Measurements from ENCODE around the gene NADSYN1.

NADSYN1 gene

GRCh38 chr11:71485466-71485865 is 32.5 kb downstream of the NADSYN1 start:
- H3K4me3 ChIP-seq (ENCODE audit: low read depth in 1 of 2, low read length in 1 of 2), result no peak overlapping the region
- TF ChIP-seq CTCF (IDR thresholded peaks at IDR 0.05), result no peak
- H3K27ac ChIP-seq, result no peak overlapping the region
- H3K9me3 ChIP-seq, result no peaks in the 10 kb centered on the region
- no peaks in the 10 kb centered on the region for H3K27me3 ChIP-seq
- peaks cover 97% of the 10 kb centered on the region for H3K36me3 ChIP-seq
- H3K4me1 ChIP-seq (ENCODE audit: control insufficient read depth in 1 of 2, insufficient read depth in 1 of 2, low read depth in 1 of 2, low read length in 1 of 2), result no peaks in the 10 kb centered on the region

GRCh38 chr11:71486320-71486719 is 33.3 kb downstream of the NADSYN1 start:
- H3K4me1 ChIP-seq (ENCODE audit: control insufficient read depth in 1 of 2, insufficient read depth in 1 of 2, low read depth in 1 of 2, low read length in 1 of 2), result no peaks in the 10 kb centered on the region
- H3K36me3 ChIP-seq, result peaks cover 97% of the 10 kb centered on the region
- H3K9me3 ChIP-seq, result no peaks in the 10 kb centered on the region
- no peak for TF ChIP-seq CTCF (IDR thresholded peaks at IDR 0.05)
- no peak overlapping the region for H3K27ac ChIP-seq
- H3K27me3 ChIP-seq, result no peaks in the 10 kb centered on the region
- no peak overlapping the region for H3K4me3 ChIP-seq (ENCODE audit: low read depth in 1 of 2, low read length in 1 of 2)

GRCh38 chr11:71488681-71489270 is 35.8 kb downstream of the NADSYN1 start:
- no peak for TF ChIP-seq CTCF (IDR thresholded peaks at IDR 0.05)
- no peaks in the 10 kb centered on the region for H3K9me3 ChIP-seq
- H3K4me3 ChIP-seq (ENCODE audit: low read depth in 1 of 2, low read length in 1 of 2), result no peak overlapping the region
- no peaks in the 10 kb centered on the region for H3K4me1 ChIP-seq (ENCODE audit: control insufficient read depth in 1 of 2, insufficient read depth in 1 of 2, low read depth in 1 of 2, low read length in 1 of 2)
- H3K27me3 ChIP-seq, result no peaks in the 10 kb centered on the region
- H3K36me3 ChIP-seq, result peaks cover 97% of the 10 kb centered on the region
- H3K27ac ChIP-seq, result no peak overlapping the region

GRCh38 chr11:71489311-71490043 is 36.5 kb downstream of the NADSYN1 start:
- Histone ChIP-seq H3K9me3 (no peaks in the 10 kb centered on the region), H3K4me3 (ENCODE audit: low read depth in 1 of 2, low read length in 1 of 2) (no peak overlapping the region), H3K36me3 (peaks cover 97% of the 10 kb centered on the region), H3K27me3 (no peaks in the 10 kb centered on the region), H3K27ac (no peak overlapping the region), H3K4me1 (ENCODE audit: control insufficient read depth in 1 of 2, insufficient read depth in 1 of 2, low read depth in 1 of 2, low read length in 1 of 2) (no peaks in the 10 kb centered on the region)
- no peak for TF ChIP-seq CTCF (IDR thresholded peaks at IDR 0.05)

- H3K27ac ChIP-seq, result no peak overlapping the region
- no peaks in the 10 kb centered on the region for H3K4me1 ChIP-seq (ENCODE audit: control insufficient read depth in 1 of 2, insufficient read depth in 1 of 2, low read depth in 1 of 2, low read length in 1 of 2)
- no peak for TF ChIP-seq CTCF (IDR thresholded peaks at IDR 0.05)
- H3K36me3 ChIP-seq, result peaks cover 97% of the 10 kb centered on the region
- H3K9me3 ChIP-seq, result no peaks in the 10 kb centered on the region
- no peak overlapping the region for H3K4me3 ChIP-seq (ENCODE audit: low read depth in 1 of 2, low read length in 1 of 2)
- no peaks in the 10 kb centered on the region for H3K27me3 ChIP-seq
Observed at GRCh38 chr11:71490044-71490730, 37.2 kb downstream of the NADSYN1 start.
